H9 (cell line): ENCODE measurements around the gene ZIC4. TPM values are rescaled to one million over a fixed set of nuclear protein-coding genes. Genes with fewer than 3 reads are reported as not detected.

Experiments used
- DNase-seq: peaks from one replicate; pipeline ENCODE4 v3.0.0-alpha.2; 2017
- H2AFZ ChIP-seq: one replicate; pipeline ENCODE4 v1.6.1; 2013; ENCODE audit warnings: mild to moderate bottlenecking, low read length, control low read depth, moderate library complexity
- H2AK5ac ChIP-seq: 2 replicates; pipeline ENCODE4 v1.6.1; 2013; ENCODE audit warnings: low read length, control low read depth, mixed read lengths; ENCODE audit not compliant: insufficient read length
- H2BK120ac ChIP-seq: one replicate; pipeline ENCODE4 v1.6.1; 2013; ENCODE audit warnings: low read depth, mild to moderate bottlenecking, low read length, control low read depth, inconsistent platforms; ENCODE audit not compliant: poor library complexity, severe bottlenecking
- H2BK12ac ChIP-seq: 2 replicates; pipeline ENCODE4 v1.6.1; 2013; ENCODE audit warnings: low read length, control low read depth, mixed read lengths, low read depth; ENCODE audit not compliant: insufficient read length
- H2BK15ac ChIP-seq: 2 replicates; pipeline ENCODE4 v1.6.1; 2013; ENCODE audit warnings: low read depth, low read length, control low read depth
- H2BK20ac ChIP-seq: one replicate; pipeline ENCODE4 v1.6.1; 2013; ENCODE audit warnings: low read depth, mild to moderate bottlenecking, low read length, control low read depth, inconsistent platforms; ENCODE audit not compliant: poor library complexity, severe bottlenecking
- H2BK5ac ChIP-seq: 2 replicates; pipeline ENCODE4 v1.6.1; 2013; ENCODE audit warnings: low read length, control low read depth, mixed read lengths; ENCODE audit not compliant: insufficient read length
- H3K14ac ChIP-seq: 2 replicates; pipeline ENCODE4 v1.6.1; 2013; ENCODE audit warnings: low read length, control low read depth; ENCODE audit not compliant: insufficient read depth
- H3K18ac ChIP-seq: 2 replicates; pipeline ENCODE4 v1.6.1; 2013; ENCODE audit warnings: low read depth, mild to moderate bottlenecking, mixed read lengths, low read length, control low read depth; ENCODE audit not compliant: insufficient read length
- H3K23ac ChIP-seq: 2 replicates; pipeline ENCODE4 v1.6.1; 2013; ENCODE audit warnings: low read length, control low read depth, mixed read lengths, low read depth; ENCODE audit not compliant: insufficient read length
- H3K23me2 ChIP-seq: 2 replicates; pipeline ENCODE4 v1.6.1; 2013; ENCODE audit warnings: low read depth, mild to moderate bottlenecking, mixed read lengths, low read length, control low read depth; ENCODE audit not compliant: insufficient read length, poor library complexity, severe bottlenecking
- H3K27ac ChIP-seq: 2 replicates; pipeline ENCODE4 v1.5.1; 2013; ENCODE audit warnings: low read length, control low read depth, mixed read lengths, low read depth; ENCODE audit not compliant: insufficient read length
- H3K27me3 ChIP-seq: 2 replicates; pipeline ENCODE4 v1.6.1; 2013; ENCODE audit warnings: low read length, control low read depth, inconsistent platforms; ENCODE audit not compliant: insufficient read depth
- H3K4ac ChIP-seq: 2 replicates; pipeline ENCODE4 v1.6.1; 2013; ENCODE audit warnings: low read depth, mild to moderate bottlenecking, control low read depth, inconsistent platforms, low read length, moderate library complexity
- H3K4me1 ChIP-seq: 2 replicates; pipeline ENCODE4 v1.6.1; 2013; ENCODE audit warnings: low read length, control low read depth, inconsistent platforms; ENCODE audit not compliant: insufficient read depth
- H3K4me2 ChIP-seq: 2 replicates; pipeline ENCODE4 v1.6.1; 2013; ENCODE audit warnings: low read length, control low read depth, mixed read lengths; ENCODE audit not compliant: insufficient read length, insufficient read depth
- H3K56ac ChIP-seq: 2 replicates; pipeline ENCODE4 v1.6.1; 2013; ENCODE audit warnings: low read depth, mild to moderate bottlenecking, mixed read lengths, low read length, control low read depth; ENCODE audit not compliant: insufficient read length
- H3K79me1 ChIP-seq: 2 replicates; pipeline ENCODE4 v1.6.1; 2013; ENCODE audit warnings: low read depth, mild to moderate bottlenecking, moderate library complexity, low read length, control low read depth, inconsistent platforms; ENCODE audit not compliant: insufficient read depth, poor library complexity, severe bottlenecking
- H3K79me2 ChIP-seq: 2 replicates; pipeline ENCODE4 v1.6.1; 2013; ENCODE audit warnings: low read length, control low read depth, inconsistent platforms; ENCODE audit not compliant: insufficient read depth
- H3K9ac ChIP-seq: 2 replicates; pipeline ENCODE4 v1.6.1; 2013; ENCODE audit warnings: low read length, control low read depth, mixed read lengths; ENCODE audit not compliant: insufficient read length; ENCODE audit errors: extremely low read depth
- H3K9me3 ChIP-seq: one replicate; pipeline ENCODE4 v1.6.1; 2013; ENCODE audit warnings: low read depth, low read length, inconsistent platforms; ENCODE audit not compliant: control insufficient read depth
- H3T11ph ChIP-seq: one replicate; pipeline ENCODE4 v1.6.1; 2013; ENCODE audit warnings: mild to moderate bottlenecking, low read length, control low read depth, inconsistent platforms
- H4K20me1 ChIP-seq: one replicate; pipeline ENCODE4 v1.6.1; 2013; ENCODE audit not compliant: control insufficient read depth, insufficient read length, insufficient read depth
- H4K5ac ChIP-seq: 2 replicates; pipeline ENCODE4 v1.6.1; 2013; ENCODE audit warnings: low read depth, mild to moderate bottlenecking, mixed read lengths, low read length, control low read depth; ENCODE audit not compliant: insufficient read length
- H4K8ac ChIP-seq: replicated peaks from 2 replicates; pipeline ENCODE4 v1.6.1; 2013; ENCODE audit warnings: low read length, control low read depth, mixed read lengths, low read depth; ENCODE audit not compliant: insufficient read length
- H4K91ac ChIP-seq: 2 replicates; pipeline ENCODE4 v1.6.1; 2013; ENCODE audit warnings: low read depth, mild to moderate bottlenecking, moderate library complexity, mixed read lengths, low read length, control low read depth; ENCODE audit not compliant: insufficient read length
- H3K27ac Mint-ChIP-seq, 3 experiments: 2 replicates in 2 of 3; 3 replicates in 1 of 3; pipeline ENCODE4 v1.8.0; 2020 to 2021; ENCODE audit warnings: mixed read lengths in 3 of 3, mild to moderate bottlenecking in 1 of 3, moderate library complexity in 1 of 3
- H3K27me3 Mint-ChIP-seq: 2 replicates; pipeline ENCODE4 v1.8.0; 2021; ENCODE audit warnings: low read depth, mild to moderate bottlenecking, moderate library complexity, mixed read lengths
- H3K36me3 Mint-ChIP-seq, 3 experiments: 2 replicates in 2 of 3; 3 replicates in 1 of 3; pipeline ENCODE4 v1.8.0; 2020 to 2021; ENCODE audit warnings: low read depth in 3 of 3, mixed read lengths in 3 of 3; ENCODE audit not compliant: insufficient read depth in 1 of 3
- H3K4me1 Mint-ChIP-seq, 2 experiments: 2 replicates each; pipeline ENCODE4 v1.8.0; 2020; ENCODE audit warnings: mixed read lengths in 2 of 2
- H3K4me3 Mint-ChIP-seq, 2 experiments: 2 replicates in 1 of 2; 3 replicates in 1 of 2; pipeline ENCODE4 v1.8.0; 2020 to 2021; ENCODE audit warnings: mild to moderate bottlenecking in 2 of 2, mixed read lengths in 2 of 2, moderate library complexity in 1 of 2
- H3K9me3 Mint-ChIP-seq, 2 experiments: 2 replicates in 1 of 2; 3 replicates in 1 of 2; pipeline ENCODE4 v1.8.0; 2020; ENCODE audit warnings: mild to moderate bottlenecking in 2 of 2, mixed read lengths in 2 of 2, moderate library complexity in 1 of 2
- CTCF ChIP-seq: fragments of 200-600 bp; sonication (generic); conservative IDR thresholded peaks from 3 replicates; pipeline ENCODE4 v1.8.0; 2021; ENCODE audit warnings: antibody characterized with exemption, mild to moderate bottlenecking
- WGBS: extraction: QIAGEN DNeasy Blood & Tissue Kit; methylation state at CpG from one replicate; pipeline ENCODE4 v1.1.7; 2013; ENCODE audit warnings: missing lambda C conversion rate, low lambda C conversion rate, mixed read lengths; ENCODE audit not compliant: insufficient read length; ENCODE audit errors: extremely low coverage; 5-methylcytosine and 5-hydroxymethylcytosine counted together
- total RNA-seq: library from RNA; stranded (reverse); gene quantifications from 2 replicates; pipeline ENCODE4 v1.2.1, GENCODE V29; 2021

Gene ZIC4
- total RNA-seq, 1 experiment from 2014 or later, result not detected

GRCh38 chr3:147392625-147392946, 13.8 kb downstream of the ZIC4 start:
- Histone ChIP-seq H3K27ac (no peak overlapping the region), H3K27me3 (peaks cover 86% of the 10 kb centered on the region)
- no peak for TF ChIP-seq CTCF

More at GRCh38 chr3:147392625-147392946, 13.8 kb downstream of the ZIC4 start:
- H2BK12ac ChIP-seq, result peak overlapping the region; percentile 42
- H2BK20ac ChIP-seq, result no peak overlapping the region
- peak overlapping the region; percentile 83 for H3K4me2 ChIP-seq
- no CpG with 5 or more reads among the region's 15 CpGs for WGBS
- no peak overlapping the region for H2BK120ac ChIP-seq
- no peak overlapping the region for H3T11ph ChIP-seq
- H2AFZ ChIP-seq, result no peak overlapping the region
- no peaks in the 10 kb centered on the region for H3K79me2 ChIP-seq
- no peaks in the 10 kb centered on the region for H3K9me3 ChIP-seq
- H2BK15ac ChIP-seq, result no peak overlapping the region
- H3K56ac ChIP-seq, result no peak overlapping the region
- no peak overlapping the region for H3K9ac ChIP-seq
- no peaks in the 10 kb centered on the region for H3K79me1 ChIP-seq
- H3K23me2 ChIP-seq, result peaks cover 22% of the 10 kb centered on the region
- no peak overlapping the region for H2AK5ac ChIP-seq
- Mint-ChIP-seq H3K36me3 (peaks cover 0 to 2% (median 0%) of the 10 kb centered on the region in 3 experiments; a peak in 2 of 7 replicates), H3K4me3 (peak overlapping the region; percentile 63 to 82), H3K27ac (no peak overlapping the region), H3K9me3 (peaks cover 3 to 17% of the 10 kb centered on the region in 2 experiments; a peak in 4 of 5 replicates), H3K4me1 (peaks cover 36 to 80% of the 10 kb centered on the region in 2 experiments), H3K27me3 (peaks cover 100% of the 10 kb centered on the region)
- no peak overlapping the region for H4K5ac ChIP-seq
- H3K4me1 ChIP-seq, result no peaks in the 10 kb centered on the region; the same call in none of the 2 replicates
- H4K20me1 ChIP-seq, result no peaks in the 10 kb centered on the region
- H3K18ac ChIP-seq, result no peak overlapping the region
- no peak overlapping the region for H2BK5ac ChIP-seq
- no peak for DNase-seq
- no peak overlapping the region for H3K23ac ChIP-seq
- H4K91ac ChIP-seq, result no peak overlapping the region
- no peak overlapping the region for H3K4ac ChIP-seq
- H4K8ac ChIP-seq, result no peak overlapping the region
- no peak overlapping the region for H3K14ac ChIP-seq
